DOHH2 (cell line): ENCODE measurements around the gene PTPN14.

ENCODE experiments used
- CTCF ChIP-seq: fragments of 200-600 bp; sonication (generic); IDR thresholded peaks from one replicate; pipeline ENCODE4 v1.5.1; 2014; ENCODE audit warnings: antibody characterized with exemption, mild to moderate bottlenecking, low read depth, low read length; ENCODE audit not compliant: poor library complexity, severe bottlenecking
- EZH2phosphoT487 ChIP-seq: fragments of 200-600 bp; sonication (generic); IDR thresholded peaks from 2 replicates; pipeline ENCODE4 v1.6.1; 2017; ENCODE audit warnings: borderline replicate concordance, mild to moderate bottlenecking, antibody characterized with exemption, low read length, moderate library complexity, mixed read lengths

- TF ChIP-seq CTCF (no peak), EZH2phosphoT487 (no peak)
Observed at GRCh38 chr1:214513394-214513793, 38.0 kb downstream of the PTPN14 start.
